HepG2 (cell line): ENCODE results near the gene PRKCD. TPM values are rescaled to one million over a fixed set of nuclear protein-coding genes. Genes with fewer than 3 reads are reported as not detected.

Experiments used
- ATAC-seq: fragments of 200-7000 bp; cut with Tn5 transposase; 3 replicates; pipeline ENCODE4 v1.9.1; 2020; ENCODE audit warnings: mild to moderate bottlenecking, moderate library complexity
- BruUV-seq: library from RNA; stranded (reverse); fragments of 400-500 nt; replicated peaks from 2 replicates; lab custom pipeline; 2021; lab: Mats Ljungman, UMichigan
- CTCF ChIA-PET: fragments of 300-600 bp; formaldehyde crosslinking; extraction: SDS; loops from one replicate; lab custom pipeline; 2021; ENCODE audit warnings: low total read pairs, inconsistent platforms, low intra/inter-chr PET ratio; lab: Yijun Ruan, JAX
- POLR2A ChIA-PET: fragments of 350-600 bp; sonication (Branson Sonifier 250); formaldehyde crosslinking; loops from one replicate; lab custom pipeline; 2020; ENCODE audit warnings: antibody characterized with exemption, inconsistent platforms; lab: Yijun Ruan, JAX
- DNase-seq: peaks from one replicate; pipeline ENCODE4 v3.0.0-alpha.2; 2015; ENCODE audit warnings: low spot score
- FAIRE-seq: peaks from 3 replicates; lab custom pipeline; 2011; peaks lifted over from hg19 to GRCh38; lab: Jason Lieb, UNC
- H2AFZ ChIP-seq: one replicate; pipeline ENCODE4 v1.6.1; 2011; ENCODE audit warnings: low read length, inconsistent platforms
- H3K27ac ChIP-seq: fragments of 300-600 bp; 3 replicates; pipeline ENCODE4 v1.8.0; 2011; ENCODE audit warnings: mixed run types, mild to moderate bottlenecking, mixed read lengths, low read length, inconsistent platforms; ENCODE audit not compliant: insufficient read depth; ENCODE audit errors: extremely low read length
- H3K27me3 ChIP-seq, 2 experiments: fragments of 200-600 bp in 1 of 2; 2 replicates in 1 of 2; 3 replicates in 1 of 2; pipeline versions ENCODE4 v1.6.0 to v1.8.0; 2011; ENCODE audit warnings: low read length in 2 of 2, mild to moderate bottlenecking in 2 of 2, moderate library complexity in 2 of 2, inconsistent platforms in 1 of 2; ENCODE audit not compliant: insufficient read depth in 2 of 2, control insufficient read depth in 1 of 2
- H3K36me3 ChIP-seq, 2 experiments: fragments of 200-600 bp in 1 of 2; replicated peaks in 1 of 2; 2 replicates in 1 of 2; 3 replicates in 1 of 2; pipeline versions ENCODE4 v1.5.1 to v1.8.0; 2011; ENCODE audit warnings: low read length in 2 of 2, inconsistent platforms in 1 of 2; ENCODE audit not compliant: insufficient read depth in 2 of 2, control insufficient read depth in 1 of 2
- H3K4me1 ChIP-seq: 2 replicates; pipeline ENCODE4 v1.5.1; 2012; ENCODE audit warnings: low read length, inconsistent platforms; ENCODE audit not compliant: insufficient read depth
- H3K4me2 ChIP-seq: 2 replicates; pipeline ENCODE4 v1.6.0; 2011; ENCODE audit warnings: low read depth, low read length, inconsistent platforms
- H3K4me3 ChIP-seq, 3 experiments: fragments of 200-600 bp in 1 of 3; sonication (generic), shearing (Covaris generic) in 1 of 3; replicated peaks in 1 of 3; 2 replicates each; pipeline ENCODE4 v1.5.1; 2011 to 2016; ENCODE audit warnings: low read length in 3 of 3, inconsistent platforms in 2 of 3, low read depth in 2 of 3, mild to moderate bottlenecking in 2 of 3, control low read depth in 1 of 3, mixed read lengths in 1 of 3; ENCODE audit not compliant: insufficient read depth in 1 of 3
- H3K79me2 ChIP-seq: one replicate; pipeline ENCODE4 v1.6.1; 2011; ENCODE audit warnings: low read length, inconsistent platforms; ENCODE audit not compliant: insufficient read depth
- H3K9ac ChIP-seq: 2 replicates; pipeline ENCODE4 v1.6.0; 2011; ENCODE audit warnings: mild to moderate bottlenecking, low read depth, low read length, inconsistent platforms; ENCODE audit not compliant: insufficient read depth
- H3K9me3 ChIP-seq: 2 replicates; pipeline ENCODE4 v1.5.1; 2012; ENCODE audit warnings: mild to moderate bottlenecking, low read length
- H4K20me1 ChIP-seq: 2 replicates; pipeline ENCODE4 v1.6.0; 2011; ENCODE audit warnings: inconsistent platforms, mild to moderate bottlenecking, low read length, moderate library complexity; ENCODE audit not compliant: insufficient read depth
- ATF1 ChIP-seq: IDR thresholded peaks from 2 replicates; pipeline ENCODE4 v1.6.1; 2016; ENCODE audit warnings: mild to moderate bottlenecking, control low read depth
- FOSL1 ChIP-seq: sonication (generic); formaldehyde crosslinking; IDR thresholded peaks from 2 replicates; pipeline ENCODE4 v1.9.0; 2021; ENCODE audit warnings: missing genetic modification reagents, borderline replicate concordance
- MZF1 ChIP-seq: sonication (generic); formaldehyde crosslinking; IDR thresholded peaks from 2 replicates; pipeline ENCODE4 v1.8.1; 2023; ENCODE audit warnings: mild to moderate bottlenecking, missing genetic modification reagents, borderline replicate concordance
- RARA ChIP-seq: IDR thresholded peaks from 2 replicates; pipeline ENCODE4 v1.6.1; 2016; ENCODE audit warnings: missing genetic modification reagents, missing compliant biosample characterization
- RELA ChIP-seq: sonication (generic); formaldehyde crosslinking; IDR thresholded peaks from 2 replicates; pipeline ENCODE4 v1.4.0; 2020; ENCODE audit warnings: missing genetic modification reagents
- SNAI1 ChIP-seq: sonication (generic); formaldehyde crosslinking; IDR thresholded peaks from 2 replicates; pipeline ENCODE4 v1.5.0; 2020; ENCODE audit warnings: mild to moderate bottlenecking, missing genetic modification reagents, borderline replicate concordance
- ZBTB43 ChIP-seq: sonication (generic); formaldehyde crosslinking; conservative IDR thresholded peaks from 2 replicates; pipeline ENCODE4 v1.4.0; 2020; ENCODE audit warnings: missing genetic modification reagents
- ZNF619 ChIP-seq: sonication (generic); formaldehyde crosslinking; IDR thresholded peaks from 2 replicates; pipeline ENCODE4 v1.4.0; 2020; ENCODE audit warnings: mild to moderate bottlenecking, missing genetic modification reagents
- ZNF766 ChIP-seq: sonication (generic); formaldehyde crosslinking; IDR thresholded peaks from 2 replicates; pipeline ENCODE4 v1.5.0; 2020; ENCODE audit warnings: missing genetic modification reagents, borderline replicate concordance
- WGBS: methylation state at CpG from one replicate; pipeline ENCODE4 v1.1.6; 2017; ENCODE audit warnings: low lambda C conversion rate; 5-methylcytosine and 5-hydroxymethylcytosine counted together
- in situ Hi-C: cut with HindIII; loops from 2 replicates; pipeline ENCODE4 v1.10.0; 2017; ENCODE audit warnings: low pct_unique_long_range_greater_than_20kb; ENCODE audit not compliant: extremely low pct_ligation_motif_present
- intact Hi-C: fragments of 100-400 bp; cut with micrococcal nuclease; formaldehyde crosslinking; loops from one replicate; pipeline ENCODE4 v1.10.0; 2022; ENCODE audit not compliant: unreplicated experiment
- polyA plus RNA-seq, 8 experiments: library from polyadenylated mRNA; depleted of rRNA in 3 of 8; stranded (reverse) in 7 of 8; unstranded in 1 of 8; fragments of >200 nt; fragmentation: Illumina TruSeq in 4 of 8; extraction: Trizol in 4 of 8; gene quantifications; 2 replicates each; pipeline versions ENCODE4 v1.2.1 to v1.2.3, GENCODE V29; 2011 to 2016; ENCODE audit warnings: low read depth in 4 of 8, missing spikeins in 1 of 8, mixed read lengths in 1 of 8; ENCODE audit not compliant: insufficient read depth in 1 of 8
- total RNA-seq, 5 experiments: library from RNA; depleted of rRNA; stranded (reverse); fragments of >200 nt; fragmentation: Illumina TruSeq; extraction: Trizol; gene quantifications; 2 replicates each; pipeline ENCODE4 v1.2.3, GENCODE V29; 2016; ENCODE audit warnings: low read depth in 1 of 5
- TF ChIP-seq, protein P1 (sequence below): sonication (generic); formaldehyde crosslinking; IDR thresholded peaks from 2 replicates; pipeline ENCODE4 v1.5.0; 2020; ENCODE audit warnings: mild to moderate bottlenecking, low read depth, missing genetic modification reagents, borderline replicate concordance
- TF ChIP-seq, protein P2 (sequence below): IDR thresholded peaks from 2 replicates; pipeline ENCODE4 v1.6.1; 2016; ENCODE audit warnings: low read depth
- TF ChIP-seq, protein P3 (sequence below): sonication (generic); formaldehyde crosslinking; IDR thresholded peaks from 2 replicates; pipeline ENCODE4 v1.8.1; 2023; ENCODE audit warnings: mild to moderate bottlenecking, inconsistent platforms, moderate library complexity, missing genetic modification reagents, borderline replicate concordance
- TF ChIP-seq, protein P4 (sequence below): sonication (generic); formaldehyde crosslinking; IDR thresholded peaks from 2 replicates; pipeline ENCODE4 v1.4.0; 2020; ENCODE audit warnings: missing genetic modification reagents, borderline replicate concordance
- TF ChIP-seq, protein P5 (sequence below): IDR thresholded peaks from 2 replicates; pipeline ENCODE4 v1.6.1; 2012; ENCODE audit warnings: low read depth, low read length, improper control_type of control experiment

PRKCD gene
- total and polyA plus RNA-seq, 2 of the 13 experiments (the other 11 are each of a cell fraction or from before 2014, with no cell fraction given): 1.6 to 40.7 TPM

GRCh38 chr3:53191836-53192480, 30.9 kb downstream of the PRKCD start (continued):
- TF ChIP-seq ZBTB43 (CRISPR knock-in tag) (no peak), MZF1 (CRISPR knock-in tag) (no peak)

- no peak for FAIRE-seq
- in situ Hi-C loops (no loop called here), intact Hi-C loops (no loop called here)
- no peaks in the 10 kb centered on the region for H3K79me2 ChIP-seq
- H3K4me3 ChIP-seq: no peak overlapping the region
- CTCF ChIA-PET: no interaction called here
- WGBS: 85% methylated on average over 3 of the region's 3 CpGs
- H4K20me1 ChIP-seq: no peaks in the 10 kb centered on the region
- no peak for ATAC-seq
- POLR2A ChIA-PET: interaction anchor here (1.2 kb wide), 1 partner anchor 60 kb away, joined by 3 read pairs; no protein-coding TSS in a partner anchor
- H3K27me3 ChIP-seq: no peaks in the 10 kb centered on the region
- H3K36me3 ChIP-seq: peaks cover 13 to 34% of the 10 kb centered on the region in 2 experiments; a peak in 4 of 5 replicates
- BruUV-seq: no TSS peak
- no peak overlapping the region for H3K9ac ChIP-seq
- H3K4me2 ChIP-seq: no peak overlapping the region
- no peak overlapping the region for H3K27ac ChIP-seq
- DNase-seq: no peak
- H3K4me1 ChIP-seq: peaks cover 25% of the 10 kb centered on the region
- H3K9me3 ChIP-seq: no peaks in the 10 kb centered on the region
- no peak overlapping the region for H2AFZ ChIP-seq
- TF ChIP-seq RELA (CRISPR knock-in tag): no peak
- TF ChIP-seq, protein P1, sequence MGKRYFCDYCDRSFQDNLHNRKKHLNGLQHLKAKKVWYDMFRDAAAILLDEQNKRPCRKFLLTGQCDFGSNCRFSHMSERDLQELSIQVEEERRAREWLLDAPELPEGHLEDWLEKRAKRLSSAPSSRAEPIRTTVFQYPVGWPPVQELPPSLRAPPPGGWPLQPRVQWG (CRISPR knock-in tag): no peak
- TF ChIP-seq ATF1 (CRISPR knock-in tag): no peak
- no peak for TF ChIP-seq FOSL1 (CRISPR knock-in tag)
- TF ChIP-seq, protein P2, sequence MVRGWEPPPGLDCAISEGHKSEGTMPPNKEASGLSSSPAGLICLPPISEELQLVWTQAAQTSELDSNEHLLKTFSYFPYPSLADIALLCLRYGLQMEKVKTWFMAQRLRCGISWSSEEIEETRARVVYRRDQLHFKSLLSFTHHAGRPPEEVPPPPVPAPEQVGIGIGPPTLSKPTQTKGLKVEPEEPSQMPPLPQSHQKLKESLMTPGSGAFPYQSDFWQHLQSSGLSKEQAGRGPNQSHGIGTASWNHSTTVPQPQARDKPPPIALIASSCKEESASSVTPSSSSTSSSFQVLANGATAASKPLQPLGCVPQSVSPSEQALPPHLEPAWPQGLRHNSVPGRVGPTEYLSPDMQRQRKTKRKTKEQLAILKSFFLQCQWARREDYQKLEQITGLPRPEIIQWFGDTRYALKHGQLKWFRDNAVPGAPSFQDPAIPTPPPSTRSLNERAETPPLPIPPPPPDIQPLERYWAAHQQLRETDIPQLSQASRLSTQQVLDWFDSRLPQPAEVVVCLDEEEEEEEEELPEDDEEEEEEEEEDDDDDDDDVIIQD: no peak
- TF ChIP-seq, protein P3, sequence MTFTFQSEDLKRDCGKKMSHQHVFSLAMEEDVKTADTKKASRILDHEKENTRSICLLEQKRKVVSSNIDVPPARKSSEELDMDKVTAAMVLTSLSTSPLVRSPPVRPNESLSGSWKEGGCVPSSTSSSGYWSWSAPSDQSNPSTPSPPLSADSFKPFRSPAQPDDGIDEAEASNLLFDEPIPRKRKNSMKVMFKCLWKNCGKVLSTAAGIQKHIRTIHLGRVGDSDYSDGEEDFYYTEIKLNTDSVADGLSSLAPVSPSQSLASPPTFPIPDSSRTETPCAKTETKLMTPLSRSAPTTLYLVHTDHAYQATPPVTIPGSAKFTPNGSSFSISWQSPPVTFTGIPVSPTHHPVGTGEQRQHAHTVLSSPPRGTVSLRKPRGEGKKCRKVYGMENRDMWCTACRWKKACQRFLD: no peak
- no peak for TF ChIP-seq ZNF619 (CRISPR knock-in tag)
- TF ChIP-seq, protein P4, sequence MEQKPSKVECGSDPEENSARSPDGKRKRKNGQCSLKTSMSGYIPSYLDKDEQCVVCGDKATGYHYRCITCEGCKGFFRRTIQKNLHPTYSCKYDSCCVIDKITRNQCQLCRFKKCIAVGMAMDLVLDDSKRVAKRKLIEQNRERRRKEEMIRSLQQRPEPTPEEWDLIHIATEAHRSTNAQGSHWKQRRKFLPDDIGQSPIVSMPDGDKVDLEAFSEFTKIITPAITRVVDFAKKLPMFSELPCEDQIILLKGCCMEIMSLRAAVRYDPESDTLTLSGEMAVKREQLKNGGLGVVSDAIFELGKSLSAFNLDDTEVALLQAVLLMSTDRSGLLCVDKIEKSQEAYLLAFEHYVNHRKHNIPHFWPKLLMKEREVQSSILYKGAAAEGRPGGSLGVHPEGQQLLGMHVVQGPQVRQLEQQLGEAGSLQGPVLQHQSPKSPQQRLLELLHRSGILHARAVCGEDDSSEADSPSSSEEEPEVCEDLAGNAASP: no peak
- no peak for TF ChIP-seq RARA (CRISPR knock-in tag)
- TF ChIP-seq ZNF766 (CRISPR knock-in tag): no peak
- TF ChIP-seq, protein P5, sequence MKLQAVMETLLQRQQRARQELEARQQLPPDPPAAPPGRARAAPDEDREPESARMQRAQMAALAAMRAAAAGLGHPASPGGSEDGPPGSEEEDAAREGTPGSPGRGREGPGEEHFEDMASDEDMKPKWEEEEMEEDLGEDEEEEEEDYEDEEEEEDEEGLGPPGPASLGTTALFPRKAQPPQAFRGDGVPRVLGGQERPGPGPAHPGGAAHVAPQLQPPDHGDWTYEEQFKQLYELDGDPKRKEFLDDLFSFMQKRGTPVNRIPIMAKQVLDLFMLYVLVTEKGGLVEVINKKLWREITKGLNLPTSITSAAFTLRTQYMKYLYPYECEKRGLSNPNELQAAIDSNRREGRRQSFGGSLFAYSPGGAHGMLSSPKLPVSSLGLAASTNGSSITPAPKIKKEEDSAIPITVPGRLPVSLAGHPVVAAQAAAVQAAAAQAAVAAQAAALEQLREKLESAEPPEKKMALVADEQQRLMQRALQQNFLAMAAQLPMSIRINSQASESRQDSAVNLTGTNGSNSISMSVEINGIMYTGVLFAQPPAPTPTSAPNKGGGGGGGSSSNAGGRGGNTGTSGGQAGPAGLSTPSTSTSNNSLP: no peak
- no peak for TF ChIP-seq SNAI1 (CRISPR knock-in tag)
Observed at GRCh38 chr3:53192608-53193007, 31.6 kb downstream of the PRKCD start.
